Transverse colon (tissue), 3 donors: ENCODE results near the gene EP400.

Experiments used
- EP300 ChIP-seq: sonication (generic); formaldehyde crosslinking; IDR thresholded peaks from one replicate; pipeline ENCODE4 v1.6.1; 2017; ENCODE audit warnings: antibody characterized with exemption, low read depth
- TF ChIP-seq, protein P1 (sequence below), 5 experiments: fragments of 200-600 bp in 3 of 5; fragments of 450-650 bp in 2 of 5; sonication (generic) in 3 of 5; IDR thresholded peaks; 1 replicate in 2 of 5; 2 replicates in 3 of 5; pipeline ENCODE4 v1.5.1; 2016 to 2017; ENCODE audit warnings: antibody characterized with exemption in 5 of 5, inconsistent platforms in 3 of 5, mild to moderate bottlenecking in 2 of 5, moderate library complexity in 1 of 5

DNA sequence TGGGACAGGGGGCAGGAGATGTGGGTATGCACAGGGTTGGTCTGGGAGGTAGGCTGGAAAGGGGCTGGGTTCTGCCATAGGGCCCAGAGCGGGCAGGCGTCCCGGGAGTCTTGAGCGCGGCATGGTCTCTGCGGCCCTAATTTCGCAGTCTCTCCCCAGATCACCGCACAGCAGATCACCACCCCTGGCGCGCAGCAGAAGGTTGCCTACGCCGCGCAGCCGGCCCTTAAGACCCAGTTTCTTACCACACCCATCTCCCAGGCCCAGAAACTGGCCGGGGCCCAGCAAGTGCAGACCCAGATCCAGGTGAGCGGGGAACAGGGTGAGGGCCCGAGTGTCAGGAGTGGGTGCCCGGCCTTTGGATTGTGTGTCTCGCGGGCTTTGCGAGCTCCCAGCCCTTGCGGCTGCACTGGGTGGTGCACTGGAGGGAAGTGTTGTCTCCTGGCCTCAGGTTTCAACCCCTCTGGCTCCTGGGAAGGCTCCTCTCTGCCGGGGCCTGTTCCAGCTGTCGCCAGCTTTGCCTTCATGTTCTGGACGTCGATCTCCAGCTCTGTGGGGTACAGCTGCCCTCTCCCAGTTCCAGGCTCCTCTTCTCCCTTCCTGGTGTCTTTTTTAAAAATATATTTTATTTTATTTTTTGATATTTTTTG is 119.7 kb downstream of the EP400 start:
- TF ChIP-seq, protein P1, sequence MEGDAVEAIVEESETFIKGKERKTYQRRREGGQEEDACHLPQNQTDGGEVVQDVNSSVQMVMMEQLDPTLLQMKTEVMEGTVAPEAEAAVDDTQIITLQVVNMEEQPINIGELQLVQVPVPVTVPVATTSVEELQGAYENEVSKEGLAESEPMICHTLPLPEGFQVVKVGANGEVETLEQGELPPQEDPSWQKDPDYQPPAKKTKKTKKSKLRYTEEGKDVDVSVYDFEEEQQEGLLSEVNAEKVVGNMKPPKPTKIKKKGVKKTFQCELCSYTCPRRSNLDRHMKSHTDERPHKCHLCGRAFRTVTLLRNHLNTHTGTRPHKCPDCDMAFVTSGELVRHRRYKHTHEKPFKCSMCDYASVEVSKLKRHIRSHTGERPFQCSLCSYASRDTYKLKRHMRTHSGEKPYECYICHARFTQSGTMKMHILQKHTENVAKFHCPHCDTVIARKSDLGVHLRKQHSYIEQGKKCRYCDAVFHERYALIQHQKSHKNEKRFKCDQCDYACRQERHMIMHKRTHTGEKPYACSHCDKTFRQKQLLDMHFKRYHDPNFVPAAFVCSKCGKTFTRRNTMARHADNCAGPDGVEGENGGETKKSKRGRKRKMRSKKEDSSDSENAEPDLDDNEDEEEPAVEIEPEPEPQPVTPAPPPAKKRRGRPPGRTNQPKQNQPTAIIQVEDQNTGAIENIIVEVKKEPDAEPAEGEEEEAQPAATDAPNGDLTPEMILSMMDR (IDR thresholded peaks at IDR 0.05): no peak
- TF ChIP-seq EP300: no peak
